AML-193 (cell line): Measurements from ENCODE around the gene AARS2.
A peak's percentile ranks its signal among the peaks of the same experiment; 100 is the strongest.

Experiments
- DNase-seq, 2 experiments: peaks; one replicate each; lab custom pipeline; 2025; lab: John Stamatoyannopoulos, UW

The AARS2 gene

GRCh38 chr6:44262467-44263353 lies 50.4 kb downstream of the AARS2 start:
- DNase-seq: no peak

- no peak for DNase-seq
Observed at GRCh38 chr6:44261581-44261980, 51.6 kb downstream of the AARS2 start.

GRCh38 chr6:44260451-44261297 lies 52.5 kb downstream of the AARS2 start:
- no peak for DNase-seq

GRCh38 chr6:44260011-44260410 lies 53.1 kb downstream of the AARS2 start:
- no peak for DNase-seq

GRCh38 chr6:44258921-44259320 lies 54.2 kb downstream of the AARS2 start:
- no peak for DNase-seq

- DNase-seq: no peak
Observed at GRCh38 chr6:44258325-44258863, 54.8 kb downstream of the AARS2 start.

- no peak for DNase-seq
Observed at GRCh38 chr6:44257753-44258324, 55.3 kb downstream of the AARS2 start.

- peak; percentile 80 to 84 for DNase-seq
Observed at GRCh38 chr6:44257025-44257752, 56.0 kb downstream of the AARS2 start, which contains the start of gene SLC35B2. SLC35B2 (minus strand) TSS chr6:44257528; CDS start chr6:44257410, 118 bp downstream.

- DNase-seq: no peak
Observed at GRCh38 chr6:44256775-44257024, 56.4 kb downstream of the AARS2 start.

GRCh38 chr6:44255871-44256774 lies 57.0 kb downstream of the AARS2 start:
- no peak for DNase-seq

GRCh38 chr6:44255105-44255808 lies 57.9 kb downstream of the AARS2 start:
- no peak for DNase-seq

- DNase-seq: no peak
Observed at GRCh38 chr6:44254191-44255104, 58.7 kb downstream of the AARS2 start.

GRCh38 chr6:44253307-44254101 lies 59.6 kb downstream of the AARS2 start:
- DNase-seq: peak; percentile 50 to 73

GRCh38 chr6:44251576-44252524 lies 61.3 kb downstream of the AARS2 start:
- DNase-seq: no peak

- DNase-seq: no peak
Observed at GRCh38 chr6:44250718-44251123, 62.4 kb downstream of the AARS2 start.

- no peak for DNase-seq
Observed at GRCh38 chr6:44250067-44250717, 63.0 kb downstream of the AARS2 start.
